ENCODE measurements around the gene PALLD.

DNA sequence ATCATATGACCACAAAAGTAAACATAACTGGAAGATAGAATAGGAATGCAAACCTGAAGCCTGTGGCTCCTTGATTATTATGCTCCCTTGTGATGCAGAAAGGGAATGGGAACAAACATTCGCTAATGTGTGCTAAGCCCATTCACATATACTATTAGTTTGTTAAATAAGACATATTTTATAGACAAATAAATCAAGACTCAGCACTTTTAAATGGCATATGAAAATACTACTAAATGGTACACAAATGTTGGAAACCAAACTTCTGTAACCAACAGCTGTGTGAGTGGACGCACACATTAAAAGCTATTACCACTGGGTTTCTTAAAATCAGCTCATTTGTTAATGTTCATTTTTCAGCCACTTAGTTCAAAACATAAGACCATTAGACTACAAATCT lies 417.2 kb downstream of the PALLD start:
- no peak for TF ChIP-seq EP300 (IDR thresholded peaks at IDR 0.05)
- TF ChIP-seq, protein P1, sequence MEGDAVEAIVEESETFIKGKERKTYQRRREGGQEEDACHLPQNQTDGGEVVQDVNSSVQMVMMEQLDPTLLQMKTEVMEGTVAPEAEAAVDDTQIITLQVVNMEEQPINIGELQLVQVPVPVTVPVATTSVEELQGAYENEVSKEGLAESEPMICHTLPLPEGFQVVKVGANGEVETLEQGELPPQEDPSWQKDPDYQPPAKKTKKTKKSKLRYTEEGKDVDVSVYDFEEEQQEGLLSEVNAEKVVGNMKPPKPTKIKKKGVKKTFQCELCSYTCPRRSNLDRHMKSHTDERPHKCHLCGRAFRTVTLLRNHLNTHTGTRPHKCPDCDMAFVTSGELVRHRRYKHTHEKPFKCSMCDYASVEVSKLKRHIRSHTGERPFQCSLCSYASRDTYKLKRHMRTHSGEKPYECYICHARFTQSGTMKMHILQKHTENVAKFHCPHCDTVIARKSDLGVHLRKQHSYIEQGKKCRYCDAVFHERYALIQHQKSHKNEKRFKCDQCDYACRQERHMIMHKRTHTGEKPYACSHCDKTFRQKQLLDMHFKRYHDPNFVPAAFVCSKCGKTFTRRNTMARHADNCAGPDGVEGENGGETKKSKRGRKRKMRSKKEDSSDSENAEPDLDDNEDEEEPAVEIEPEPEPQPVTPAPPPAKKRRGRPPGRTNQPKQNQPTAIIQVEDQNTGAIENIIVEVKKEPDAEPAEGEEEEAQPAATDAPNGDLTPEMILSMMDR (IDR thresholded peaks at IDR 0.05), result no peak
- no peak for TF ChIP-seq POLR2A (IDR thresholded peaks at IDR 0.05)
